ENCODE measurements around the gene OTULIN.

- TF ChIP-seq CTCF (conservative IDR thresholded peaks at IDR 0.05 in 1 of 2, IDR thresholded peaks at IDR 0.05 in 1 of 2; ENCODE audit: low read depth in 1 of 2, low read length in 2 of 2) (no peak), EZH2 (IDR thresholded peaks at IDR 0.05; ENCODE audit: low read length, missing control alignments) (no peak)
Observed at GRCh38 chr5:14741801-14742440, 77.4 kb downstream of the OTULIN start.

Data from fibroblast of lung (primary cell).